ENCODE results near the gene ZNF536. TPM values are rescaled to one million over a fixed set of nuclear protein-coding genes. Genes with fewer than 3 reads are reported as not detected.

Gene ZNF536
- total RNA-seq, 1 experiment from 2014 or later, result not detected

DNA sequence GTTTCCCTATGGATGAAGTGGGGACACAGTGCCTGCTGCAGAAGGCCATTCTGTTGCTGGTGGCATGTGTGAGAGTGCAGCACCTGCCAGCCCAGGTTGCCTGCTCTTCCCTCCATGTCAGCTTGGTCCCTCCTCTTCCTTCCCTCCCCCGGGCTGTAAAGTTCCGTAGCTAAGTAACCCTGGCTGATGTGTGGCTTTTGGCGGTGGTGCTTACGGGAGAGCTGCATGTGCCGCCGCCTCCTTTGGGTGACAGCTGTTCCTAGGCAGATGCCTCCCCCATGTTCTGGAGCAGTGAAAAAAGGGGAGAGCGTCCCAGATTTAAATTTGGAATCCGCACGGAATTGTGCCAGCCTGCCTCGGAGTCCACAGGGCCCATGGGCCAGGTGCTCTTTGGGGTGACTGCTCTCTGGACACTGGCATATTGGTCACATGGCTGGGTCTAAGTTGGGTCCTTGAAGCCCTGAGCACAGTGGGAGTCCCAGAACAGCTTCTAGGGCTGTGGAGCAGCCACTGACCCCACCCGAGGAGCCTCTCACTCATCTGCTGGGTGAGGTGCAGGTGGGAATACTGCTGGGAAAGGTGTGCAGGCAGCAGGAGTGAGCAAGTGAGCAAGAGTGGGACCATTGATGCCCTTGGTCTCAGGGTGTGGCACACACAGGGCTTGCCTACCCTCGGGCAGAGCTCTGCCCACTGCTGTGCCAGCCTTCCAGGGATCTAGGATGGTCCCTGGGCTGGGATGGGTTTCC is 33.1 kb upstream of the ZNF536 start:
- H3K36me3 ChIP-seq (ENCODE audit: control insufficient read depth, insufficient read depth, low read length), result no peaks in the 10 kb centered on the region

DNA sequence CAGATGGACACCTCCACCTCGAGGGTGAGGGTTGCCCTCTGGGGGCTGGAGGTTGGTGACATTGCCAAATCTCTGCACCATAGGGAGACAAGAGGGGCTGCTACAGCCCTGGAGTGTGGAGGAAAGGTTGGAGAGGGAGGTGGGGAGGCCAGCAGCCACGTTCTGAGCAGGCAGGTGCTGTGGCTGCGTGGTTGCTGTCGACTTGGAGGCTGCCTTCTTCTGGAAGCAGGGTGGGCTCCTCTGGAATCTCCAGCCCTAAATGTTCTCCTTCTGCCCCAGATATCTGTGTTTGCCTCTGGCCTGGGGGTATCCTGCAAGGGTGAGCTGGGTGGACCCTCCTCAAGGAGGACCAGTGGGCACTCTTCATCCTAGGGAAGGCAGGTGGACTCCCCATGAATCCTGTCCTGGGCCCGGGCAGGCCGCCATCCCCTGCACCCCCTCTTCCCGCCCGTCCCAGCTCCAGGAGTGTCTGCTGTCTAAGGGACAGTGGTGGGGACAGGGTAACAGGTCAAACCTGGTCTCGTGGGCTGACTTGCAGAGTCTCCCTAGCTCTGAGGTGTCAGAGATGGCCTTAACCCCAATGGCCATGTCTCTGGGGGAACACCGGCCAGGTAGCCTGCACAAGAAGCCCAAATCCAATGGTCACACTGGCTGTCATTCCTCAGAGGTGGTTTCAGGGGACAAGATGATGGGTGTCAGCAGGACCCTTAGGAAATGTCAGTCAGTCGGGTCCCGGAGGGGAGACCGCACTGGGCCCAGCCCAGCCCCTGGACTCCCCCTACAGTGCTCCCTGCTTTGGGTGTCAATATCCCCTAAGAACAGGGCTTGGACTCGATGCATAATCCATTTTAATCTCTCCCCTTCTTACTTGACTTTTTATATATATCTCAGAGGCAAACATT is 32.3 kb upstream of the ZNF536 start:
- Mint-ChIP-seq H3K27ac (ENCODE audit: unreplicated experiment) (no peak overlapping the region), H3K36me3 (ENCODE audit: insufficient read depth, unreplicated experiment) (no peaks in the 10 kb centered on the region), H3K9me3 (ENCODE audit: unreplicated experiment) (no peaks in the 10 kb centered on the region), H3K27me3 (ENCODE audit: insufficient read depth, unreplicated experiment) (no peaks in the 10 kb centered on the region), H3K4me3 (ENCODE audit: unreplicated experiment) (no peak overlapping the region), H3K4me1 (ENCODE audit: low read depth, unreplicated experiment) (no peaks in the 10 kb centered on the region)
- no peaks in the 10 kb centered on the region for H3K36me3 ChIP-seq (ENCODE audit: control insufficient read depth, insufficient read depth, low read length)
- ChIA-PET POLR2A (no interaction called here), CTCF (no interaction called here)
- no peak overlapping the region for H3K4me3 ChIP-seq (ENCODE audit: low read depth, low read length)
- no TSS peak for BruUV-seq (replicated peaks)
- no peak for DNase-seq
- no peaks in the 10 kb centered on the region for H3K9me3 ChIP-seq
- intact Hi-C loops (cut with micrococcal nuclease; ENCODE audit: unreplicated experiment), result no loop called here
- no peaks in the 10 kb centered on the region for H3K4me1 ChIP-seq
- no peaks in the 10 kb centered on the region for H3K27me3 ChIP-seq (replicated peaks; ENCODE audit: control insufficient read depth, insufficient read depth, low read length)
- no peak for TF ChIP-seq CTCF (IDR thresholded peaks at IDR 0.05; ENCODE audit: insufficient read depth in 1 of 2, low read depth in 1 of 2, low read length in 1 of 2, severe bottlenecking in 1 of 2, unreplicated experiment in 1 of 2)

More for the DNA sequence above, 33.1 kb upstream of the ZNF536 start:
- Mint-ChIP-seq H3K4me3 (ENCODE audit: unreplicated experiment) (no peak overlapping the region), H3K36me3 (ENCODE audit: insufficient read depth, unreplicated experiment) (no peaks in the 10 kb centered on the region), H3K27ac (ENCODE audit: unreplicated experiment) (no peak overlapping the region), H3K4me1 (ENCODE audit: low read depth, unreplicated experiment) (no peaks in the 10 kb centered on the region), H3K27me3 (ENCODE audit: insufficient read depth, unreplicated experiment) (no peaks in the 10 kb centered on the region), H3K9me3 (ENCODE audit: unreplicated experiment) (no peaks in the 10 kb centered on the region)
- Histone ChIP-seq H3K9me3 (no peaks in the 10 kb centered on the region), H3K4me1 (no peaks in the 10 kb centered on the region), H3K27me3 (replicated peaks; ENCODE audit: control insufficient read depth, insufficient read depth, low read length) (no peaks in the 10 kb centered on the region), H3K4me3 (ENCODE audit: low read depth, low read length) (no peak overlapping the region)
- intact Hi-C loops (cut with micrococcal nuclease; ENCODE audit: unreplicated experiment), result no loop called here
- CTCF ChIA-PET, result no interaction called here
- POLR2A ChIA-PET, result no interaction called here
- TF ChIP-seq CTCF (IDR thresholded peaks at IDR 0.05; ENCODE audit: insufficient read depth in 1 of 2, low read depth in 1 of 2, low read length in 1 of 2, severe bottlenecking in 1 of 2, unreplicated experiment in 1 of 2), result no peak
- no peak for DNase-seq
- BruUV-seq (replicated peaks), result no TSS peak

- intact Hi-C loops (cut with micrococcal nuclease; ENCODE audit: unreplicated experiment), result no loop called here
- no peak overlapping the region for H3K4me3 ChIP-seq (ENCODE audit: low read depth, low read length)
- H3K27ac Mint-ChIP-seq (ENCODE audit: unreplicated experiment), result no peak overlapping the region
- H3K9me3 ChIP-seq, result no peaks in the 10 kb centered on the region
- DNase-seq, result no peak
- no peaks in the 10 kb centered on the region for H3K36me3 Mint-ChIP-seq (ENCODE audit: insufficient read depth, unreplicated experiment)
- BruUV-seq (replicated peaks), result no TSS peak
- no peaks in the 10 kb centered on the region for H3K4me1 Mint-ChIP-seq (ENCODE audit: low read depth, unreplicated experiment)
- POLR2A ChIA-PET, result no interaction called here
- no peaks in the 10 kb centered on the region for H3K4me1 ChIP-seq
- no peak for TF ChIP-seq CTCF (IDR thresholded peaks at IDR 0.05; ENCODE audit: insufficient read depth in 1 of 2, low read depth in 1 of 2, low read length in 1 of 2, severe bottlenecking in 1 of 2, unreplicated experiment in 1 of 2)
- no peaks in the 10 kb centered on the region for H3K27me3 ChIP-seq (replicated peaks; ENCODE audit: control insufficient read depth, insufficient read depth, low read length)
- CTCF ChIA-PET, result no interaction called here
- H3K36me3 ChIP-seq (ENCODE audit: control insufficient read depth, insufficient read depth, low read length), result no peaks in the 10 kb centered on the region
- no peak overlapping the region for H3K4me3 Mint-ChIP-seq (ENCODE audit: unreplicated experiment)
- H3K9me3 Mint-ChIP-seq (ENCODE audit: unreplicated experiment), result no peaks in the 10 kb centered on the region
- no peaks in the 10 kb centered on the region for H3K27me3 Mint-ChIP-seq (ENCODE audit: insufficient read depth, unreplicated experiment)
Measured at GRCh38 chr19:30340771-30341561, 31.2 kb upstream of the ZNF536 start.
